Activated CD8-positive, alpha-beta memory T cell treated with anti-CD3 and anti-CD28 coated beads, Interleukin-2, amount 50 U/mL, for 48 hours (primary cell): Measurements from ENCODE around the gene SPACA6.

Source experiments
- DNase-seq: peaks from one replicate; pipeline ENCODE4 v3.0.0-alpha.2; 2020

Gene SPACA6

DNA sequence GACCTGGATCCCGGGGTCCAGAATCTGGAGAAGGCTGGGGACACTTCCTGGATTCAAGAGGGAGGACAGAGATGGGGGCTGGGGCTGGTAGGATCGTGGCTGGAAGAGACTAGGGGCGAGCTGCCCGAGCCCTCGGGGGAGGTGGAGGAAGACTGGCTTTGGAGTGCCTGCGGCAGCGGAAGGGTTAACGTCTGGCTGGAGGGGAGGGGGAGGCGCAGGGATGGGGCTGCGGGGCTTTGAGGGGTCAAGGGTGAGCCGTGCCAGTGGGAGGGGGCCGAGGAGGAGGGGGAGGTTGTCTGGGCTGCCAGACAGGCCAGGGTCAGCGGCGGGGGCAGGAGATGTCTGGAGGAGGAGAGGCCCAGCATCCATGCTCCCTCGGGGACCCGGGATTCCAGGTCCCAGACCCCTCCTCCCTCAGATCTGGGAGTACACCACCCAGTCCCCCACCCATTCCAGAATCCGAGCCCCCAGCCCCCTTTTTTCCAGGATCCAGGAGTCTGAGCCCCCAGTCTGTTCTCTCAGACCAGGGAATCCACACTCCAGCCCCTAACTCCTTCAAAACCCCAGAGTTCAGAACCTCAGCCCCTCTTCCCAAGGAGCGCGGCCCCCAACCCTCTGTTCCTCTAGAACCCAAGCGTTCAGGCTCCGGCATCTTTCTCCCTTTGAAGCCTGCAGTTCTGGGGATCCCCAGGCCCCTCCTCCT is 3.2 kb upstream of the SPACA6 start:
- DNase-seq: no peak

GRCh38 chr19:51690454-51691073 is 2.6 kb upstream of the SPACA6 start:
- DNase-seq: peak; percentile 71

- DNase-seq: no peak
Measured at GRCh38 chr19:51691074-51691583, 2.0 kb upstream of the SPACA6 start.

DNA sequence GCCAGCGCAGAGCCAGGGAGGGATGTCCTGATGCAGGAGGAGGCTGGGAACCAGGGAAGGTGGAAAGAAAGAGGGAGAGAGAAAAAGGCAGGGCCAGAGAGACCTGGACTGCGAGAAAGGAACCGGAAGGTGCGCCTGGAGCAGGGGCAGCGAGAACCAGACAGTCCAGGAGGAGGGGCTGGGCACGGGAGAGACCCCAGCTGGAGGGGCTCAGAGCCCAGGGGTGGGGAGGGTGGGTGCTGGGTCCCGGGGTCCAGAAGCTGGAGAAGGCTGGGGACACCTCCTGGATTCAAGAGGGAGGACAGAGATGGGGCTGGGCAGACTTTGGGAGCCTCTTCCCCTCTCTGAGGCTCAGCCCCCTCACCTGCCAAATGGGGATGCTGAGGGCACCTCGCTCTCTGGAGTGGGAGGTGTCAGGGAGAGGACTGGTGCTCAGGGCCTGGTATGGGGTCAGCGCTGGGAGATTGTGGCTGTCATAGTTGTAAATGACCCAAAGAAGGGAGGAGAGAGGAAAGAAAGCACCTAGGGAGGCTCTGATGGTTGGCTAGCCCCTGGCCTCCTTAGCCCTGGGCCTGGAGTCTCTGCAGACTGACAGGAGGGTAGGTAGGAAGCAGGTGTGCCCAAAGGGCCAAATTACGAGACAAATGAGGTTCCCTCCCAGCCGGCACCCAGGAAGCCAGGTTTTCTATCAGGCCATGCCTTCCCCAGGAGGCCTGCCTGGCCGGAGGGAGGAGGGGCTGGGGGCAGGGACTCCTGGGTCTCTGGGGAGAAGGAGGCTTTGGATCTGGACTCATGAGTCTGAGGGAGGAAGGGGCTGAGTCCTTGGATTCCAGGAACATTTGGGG is 1.3 kb upstream of the SPACA6 start:
- no peak for DNase-seq

- no peak for DNase-seq
Measured at GRCh38 chr19:51692468-51692867, 662 bp upstream of the SPACA6 start.

- no peak for DNase-seq
Measured at GRCh38 chr19:51693819-51694218, 689 bp downstream of the SPACA6 start.

- no peak for DNase-seq
Measured at GRCh38 chr19:51694318-51695085, 1.4 kb downstream of the SPACA6 start.

- no peak for DNase-seq
Measured at GRCh38 chr19:51695088-51695487, 2.0 kb downstream of the SPACA6 start.

- DNase-seq: no peak
Measured at GRCh38 chr19:51695702-51696315, 2.7 kb downstream of the SPACA6 start.

DNA sequence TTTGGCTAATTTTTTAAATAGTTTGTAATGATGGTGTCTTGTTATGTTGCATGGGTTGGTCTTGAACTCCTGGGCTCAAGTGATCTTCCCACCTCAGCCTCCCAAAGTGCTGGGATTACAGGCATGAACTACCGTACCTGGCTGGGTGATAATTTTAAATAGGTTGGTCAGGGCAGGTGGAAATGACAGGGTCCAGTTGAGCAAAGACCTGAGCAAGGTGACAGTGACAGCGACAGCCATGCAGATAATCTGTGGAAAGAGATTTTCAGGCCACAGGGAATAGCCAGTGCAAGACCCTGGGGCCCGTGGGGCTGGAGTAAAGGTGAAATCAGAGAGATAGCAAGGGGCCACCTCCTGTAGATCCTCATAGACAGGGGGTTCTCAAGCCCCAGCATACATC is 3.5 kb downstream of the SPACA6 start:
- DNase-seq: no peak

- no peak for DNase-seq
Measured at GRCh38 chr19:51697169-51697776, 4.1 kb downstream of the SPACA6 start.

DNA sequence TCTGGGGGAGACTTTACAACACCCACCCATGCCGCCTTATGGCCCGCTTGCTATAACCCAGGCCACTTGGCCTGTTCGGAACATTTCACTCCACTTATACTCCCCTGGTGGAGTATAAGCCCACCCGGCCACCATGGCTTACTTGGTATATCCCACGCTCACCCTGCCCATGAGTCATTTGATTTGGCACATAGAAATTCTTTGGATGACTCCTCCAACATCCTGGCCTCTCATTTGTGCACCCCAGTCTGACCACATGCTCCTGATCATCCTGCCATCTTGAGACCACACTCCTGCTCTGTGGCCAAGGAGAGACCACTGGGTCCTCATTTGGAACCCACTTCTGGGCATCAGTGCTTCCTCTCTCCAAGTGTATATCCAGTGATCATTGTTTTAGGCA is 5.2 kb downstream of the SPACA6 start:
- DNase-seq: no peak

GRCh38 chr19:51699170-51699569 is 6.0 kb downstream of the SPACA6 start:
- DNase-seq: no peak

DNA sequence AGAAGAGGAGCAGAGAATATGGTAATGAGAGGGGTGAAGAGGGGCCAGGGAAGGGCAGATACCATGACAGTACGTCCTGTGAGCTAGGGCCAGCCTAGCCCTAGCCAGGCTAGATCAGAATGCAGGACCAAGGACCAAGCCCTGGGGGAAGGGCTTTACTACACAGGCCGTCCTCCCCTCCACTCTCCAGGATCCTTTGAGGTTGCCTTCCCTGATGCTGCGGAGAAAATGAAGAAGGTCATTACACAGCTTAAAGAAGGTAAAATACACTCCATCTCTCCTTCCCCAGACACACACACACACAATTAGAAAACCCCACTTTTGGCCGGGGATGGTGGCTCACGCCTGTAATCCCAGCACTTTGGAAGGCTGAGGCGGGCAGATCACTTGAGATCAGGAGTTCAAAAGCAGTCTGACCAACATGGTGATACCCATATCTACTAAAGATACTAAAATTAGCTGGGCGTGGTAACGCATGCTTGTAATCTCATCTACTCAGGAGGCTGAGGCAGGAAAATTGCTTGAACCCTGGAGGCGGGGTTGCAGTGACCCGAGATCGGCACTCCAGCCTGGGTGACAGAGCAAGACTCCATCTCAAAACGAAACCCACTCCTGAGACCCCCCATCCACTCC is 8.5 kb downstream of the SPACA6 start:
- peak; percentile 20 for DNase-seq

DNA sequence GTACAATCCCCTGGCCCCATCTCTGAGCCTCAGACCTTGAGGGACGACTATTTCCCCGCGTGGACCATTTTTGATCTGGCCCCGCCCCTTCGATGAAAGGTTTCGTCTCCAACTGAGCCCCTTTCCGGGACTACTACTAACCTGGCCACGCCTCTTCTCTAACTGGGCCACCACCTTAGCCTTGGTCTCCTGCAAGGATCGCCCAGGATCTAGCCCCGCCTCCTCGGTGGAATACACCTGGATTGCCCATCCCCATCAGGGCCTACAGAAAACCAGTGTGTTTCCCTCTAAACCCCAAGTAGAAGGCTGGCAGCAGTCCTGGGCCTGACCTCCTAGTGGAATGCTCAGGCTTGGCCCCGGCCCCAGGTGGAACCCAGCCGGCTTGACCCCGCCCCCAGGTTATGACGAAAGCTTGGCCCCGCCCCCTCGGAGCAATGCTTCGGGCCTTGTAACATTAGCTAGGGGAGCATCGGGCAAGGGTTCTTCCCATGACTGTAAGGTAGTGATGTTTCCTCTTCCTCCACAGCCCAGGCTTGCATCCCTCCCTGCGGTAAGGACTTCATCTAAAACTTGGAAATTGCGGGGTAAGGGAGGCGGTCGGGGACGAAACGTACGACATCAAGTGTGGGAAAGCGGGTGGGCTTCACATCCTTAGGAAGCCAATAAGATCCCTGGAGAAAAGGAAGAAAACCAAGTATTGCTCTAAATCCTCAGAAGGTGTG is 9.1 kb downstream of the SPACA6 start:
- peak; percentile 79 for DNase-seq

- peak; percentile 59 for DNase-seq
Measured at GRCh38 chr19:51702825-51703574, 9.9 kb downstream of the SPACA6 start.

GRCh38 chr19:51703575-51704515 is 10.7 kb downstream of the SPACA6 start:
- DNase-seq: peak; percentile 97

GRCh38 chr19:51704626-51705025 is 11.5 kb downstream of the SPACA6 start:
- DNase-seq: no peak

- no peak for DNase-seq
Measured at GRCh38 chr19:51706296-51706695, 13.2 kb downstream of the SPACA6 start.
